ENCODE data around the gene IRF6.

IRF6 gene

GRCh38 chr1:209853676-209854075, 47.7 kb upstream of the IRF6 start:
- H3K79me1 ChIP-seq (replicated peaks; ENCODE audit: low read length, poor library complexity, severe bottlenecking), result peaks cover 8% of the 10 kb centered on the region
- no peak overlapping the region for H2AK5ac ChIP-seq (ENCODE audit: low read length, severe bottlenecking)
- H3K9ac ChIP-seq (ENCODE audit: low read length), result no peak overlapping the region
- no peak overlapping the region for H2BK12ac ChIP-seq (ENCODE audit: low read length in 2 of 2)
- DNase-seq, result no peak
- H3K36me3 ChIP-seq (ENCODE audit: control insufficient read depth in 1 of 2, insufficient read depth in 2 of 2, low read depth in 1 of 2, low read length in 2 of 2), result peaks cover 27 to 86% of the 10 kb centered on the region in 2 experiments
- H2BK120ac ChIP-seq (ENCODE audit: low read depth, low read length), result no peak overlapping the region
- H3K4me3 ChIP-seq (ENCODE audit: insufficient read depth in 1 of 2, low read depth in 1 of 2, low read length in 2 of 2), result no peak overlapping the region
- H3K18ac ChIP-seq (ENCODE audit: low read depth in 1 of 2, low read length in 2 of 2), result no peak overlapping the region
- H4K91ac ChIP-seq (ENCODE audit: low read length), result no peak overlapping the region
- no peak overlapping the region for H3K4ac ChIP-seq (ENCODE audit: low read depth in 1 of 2, low read length in 2 of 2)
- H3K27me3 ChIP-seq (ENCODE audit: control insufficient read depth in 1 of 2, insufficient read depth in 1 of 2, low read length in 2 of 2), result no peaks in the 10 kb centered on the region
- H2AFZ ChIP-seq (ENCODE audit: low read depth, low read length), result no peak overlapping the region
- H4K8ac ChIP-seq (ENCODE audit: low read length), result no peak overlapping the region
- H3K27ac ChIP-seq (ENCODE audit: low read length, poor library complexity, severe bottlenecking), result no peak overlapping the region
- H2BK5ac ChIP-seq (ENCODE audit: low read depth, low read length, poor library complexity, severe bottlenecking), result no peak overlapping the region
- no peak overlapping the region for H3K14ac ChIP-seq (ENCODE audit: low read length in 2 of 2)
- WGBS, result 97% methylated on average over 2 of the region's 2 CpGs
- no peak overlapping the region for H3K23ac ChIP-seq (ENCODE audit: low read length in 2 of 2)
- H2BK15ac ChIP-seq (ENCODE audit: low read depth, poor library complexity, severe bottlenecking), result no peak overlapping the region
- H3K9me3 ChIP-seq (ENCODE audit: control insufficient read depth, low read length), result no peaks in the 10 kb centered on the region
- H3K4me2 ChIP-seq (ENCODE audit: low read length, poor library complexity, severe bottlenecking), result no peak overlapping the region
- H3K4me1 ChIP-seq (ENCODE audit: control insufficient read depth, insufficient read depth, low read depth, low read length), result no peaks in the 10 kb centered on the region

GRCh38 chr1:209850342-209850979, 44.5 kb upstream of the IRF6 start:
- Histone ChIP-seq H3K18ac (ENCODE audit: low read depth in 1 of 2, low read length in 2 of 2) (no peak overlapping the region), H3K27ac (ENCODE audit: low read length, poor library complexity, severe bottlenecking) (no peak overlapping the region), H4K8ac (ENCODE audit: low read length) (no peak overlapping the region), H3K27me3 (ENCODE audit: control insufficient read depth in 1 of 2, insufficient read depth in 1 of 2, low read length in 2 of 2) (no peaks in the 10 kb centered on the region), H2AK5ac (ENCODE audit: low read length, severe bottlenecking) (no peak overlapping the region), H3K23ac (ENCODE audit: low read length in 2 of 2) (no peak overlapping the region), H2BK12ac (ENCODE audit: low read length in 2 of 2) (no peak overlapping the region), H2BK5ac (ENCODE audit: low read depth, low read length, poor library complexity, severe bottlenecking) (no peak overlapping the region), H2AFZ (ENCODE audit: low read depth, low read length) (no peak overlapping the region), H3K36me3 (ENCODE audit: control insufficient read depth in 1 of 2, insufficient read depth in 2 of 2, low read depth in 1 of 2, low read length in 2 of 2) (peaks cover 24 to 86% of the 10 kb centered on the region in 2 experiments), H3K4me2 (ENCODE audit: low read length, poor library complexity, severe bottlenecking) (no peak overlapping the region), H2BK15ac (ENCODE audit: low read depth, poor library complexity, severe bottlenecking) (no peak overlapping the region), H3K79me1 (replicated peaks; ENCODE audit: low read length, poor library complexity, severe bottlenecking) (peaks cover 14% of the 10 kb centered on the region), H2BK120ac (ENCODE audit: low read depth, low read length) (no peak overlapping the region), H3K14ac (ENCODE audit: low read length in 2 of 2) (no peak overlapping the region), H3K9ac (ENCODE audit: low read length) (peak overlapping the region; percentile 20), H3K4me1 (ENCODE audit: control insufficient read depth, insufficient read depth, low read depth, low read length) (peaks cover 1% of the 10 kb centered on the region), H3K9me3 (ENCODE audit: control insufficient read depth, low read length) (no peaks in the 10 kb centered on the region), H4K91ac (ENCODE audit: low read length) (no peak overlapping the region), H3K4ac (ENCODE audit: low read depth in 1 of 2, low read length in 2 of 2) (no peak overlapping the region), H3K4me3 (ENCODE audit: insufficient read depth in 1 of 2, low read depth in 1 of 2, low read length in 2 of 2) (no peak overlapping the region)
- WGBS, result 63% methylated on average over 6 of the region's 6 CpGs
- DNase-seq, result peak; percentile 61

- H4K91ac ChIP-seq (ENCODE audit: low read length), result no peak overlapping the region
Observed at GRCh38 chr1:209849388-209849787, 43.4 kb upstream of the IRF6 start.

GRCh38 chr1:209845408-209845725, 39.4 kb upstream of the IRF6 start:
- Histone ChIP-seq H3K14ac (ENCODE audit: low read length in 2 of 2) (no peak overlapping the region), H3K9ac (ENCODE audit: low read length) (peak overlapping the region; percentile 59), H4K91ac (ENCODE audit: low read length) (no peak overlapping the region), H2BK120ac (ENCODE audit: low read depth, low read length) (no peak overlapping the region), H3K79me1 (replicated peaks; ENCODE audit: low read length, poor library complexity, severe bottlenecking) (peaks cover 27% of the 10 kb centered on the region), H3K4me2 (ENCODE audit: low read length, poor library complexity, severe bottlenecking) (no peak overlapping the region), H3K4ac (ENCODE audit: low read depth in 1 of 2, low read length in 2 of 2) (no peak overlapping the region), H3K4me3 (ENCODE audit: insufficient read depth in 1 of 2, low read depth in 1 of 2, low read length in 2 of 2) (no peak overlapping the region), H2BK5ac (ENCODE audit: low read depth, low read length, poor library complexity, severe bottlenecking) (no peak overlapping the region), H3K27me3 (ENCODE audit: control insufficient read depth in 1 of 2, insufficient read depth in 1 of 2, low read length in 2 of 2) (no peaks in the 10 kb centered on the region), H3K4me1 (ENCODE audit: control insufficient read depth, insufficient read depth, low read depth, low read length) (peaks cover 4% of the 10 kb centered on the region), H4K8ac (ENCODE audit: low read length) (no peak overlapping the region), H3K27ac (ENCODE audit: low read length, poor library complexity, severe bottlenecking) (no peak overlapping the region), H3K23ac (ENCODE audit: low read length in 2 of 2) (no peak overlapping the region), H3K9me3 (ENCODE audit: control insufficient read depth, low read length) (no peaks in the 10 kb centered on the region), H2AK5ac (ENCODE audit: low read length, severe bottlenecking) (peak overlapping the region; percentile 33), H2BK12ac (ENCODE audit: low read length in 2 of 2) (no peak overlapping the region), H2BK15ac (ENCODE audit: low read depth, poor library complexity, severe bottlenecking) (no peak overlapping the region), H3K18ac (ENCODE audit: low read depth in 1 of 2, low read length in 2 of 2) (no peak overlapping the region), H2AFZ (ENCODE audit: low read depth, low read length) (no peak overlapping the region), H3K36me3 (ENCODE audit: control insufficient read depth in 1 of 2, insufficient read depth in 2 of 2, low read depth in 1 of 2, low read length in 2 of 2) (peaks cover 26 to 88% of the 10 kb centered on the region in 2 experiments)
- whole genome bisulfite sequencing, result 100% methylated on average over 1 of the region's 1 CpG
- no peak for DNase-seq

More at GRCh38 chr1:209849388-209849787, 43.4 kb upstream of the IRF6 start:
- no peak for DNase-seq
- no peak overlapping the region for H2BK120ac ChIP-seq (ENCODE audit: low read depth, low read length)
- no peaks in the 10 kb centered on the region for H3K9me3 ChIP-seq (ENCODE audit: control insufficient read depth, low read length)
- H3K27me3 ChIP-seq (ENCODE audit: control insufficient read depth in 1 of 2, insufficient read depth in 1 of 2, low read length in 2 of 2), result no peaks in the 10 kb centered on the region
- peaks cover 21 to 86% of the 10 kb centered on the region in 2 experiments for H3K36me3 ChIP-seq (ENCODE audit: control insufficient read depth in 1 of 2, insufficient read depth in 2 of 2, low read depth in 1 of 2, low read length in 2 of 2)
- H3K18ac ChIP-seq (ENCODE audit: low read depth in 1 of 2, low read length in 2 of 2), result no peak overlapping the region
- no peak overlapping the region for H2BK5ac ChIP-seq (ENCODE audit: low read depth, low read length, poor library complexity, severe bottlenecking)
- H3K4me1 ChIP-seq (ENCODE audit: control insufficient read depth, insufficient read depth, low read depth, low read length), result peaks cover 3% of the 10 kb centered on the region
- H3K79me1 ChIP-seq (replicated peaks; ENCODE audit: low read length, poor library complexity, severe bottlenecking), result peaks cover 18% of the 10 kb centered on the region
- H3K27ac ChIP-seq (ENCODE audit: low read length, poor library complexity, severe bottlenecking), result no peak overlapping the region
- H2BK15ac ChIP-seq (ENCODE audit: low read depth, poor library complexity, severe bottlenecking), result no peak overlapping the region
- H2BK12ac ChIP-seq (ENCODE audit: low read length in 2 of 2), result no peak overlapping the region
- H4K8ac ChIP-seq (ENCODE audit: low read length), result no peak overlapping the region
- H3K14ac ChIP-seq (ENCODE audit: low read length in 2 of 2), result no peak overlapping the region
- H3K4ac ChIP-seq (ENCODE audit: low read depth in 1 of 2, low read length in 2 of 2), result no peak overlapping the region
- H3K9ac ChIP-seq (ENCODE audit: low read length), result no peak overlapping the region
- H3K23ac ChIP-seq (ENCODE audit: low read length in 2 of 2), result no peak overlapping the region
- no peak overlapping the region for H2AK5ac ChIP-seq (ENCODE audit: low read length, severe bottlenecking)
- H3K4me3 ChIP-seq (ENCODE audit: insufficient read depth in 1 of 2, low read depth in 1 of 2, low read length in 2 of 2), result no peak overlapping the region
- 96% methylated on average over 5 of the region's 5 CpGs for WGBS
- H2AFZ ChIP-seq (ENCODE audit: low read depth, low read length), result no peak overlapping the region
- no peak overlapping the region for H3K4me2 ChIP-seq (ENCODE audit: low read length, poor library complexity, severe bottlenecking)

Data from mesenchymal stem cell (in vitro differentiated cells and primary cell).